ENCODE measurements around the gene NHERF2. TPM values are rescaled to one million over a fixed set of nuclear protein-coding genes. Genes with fewer than 3 reads are reported as not detected.

NHERF2 gene
- total RNA-seq, 1 experiment from 2014 or later = 104 TPM

DNA sequence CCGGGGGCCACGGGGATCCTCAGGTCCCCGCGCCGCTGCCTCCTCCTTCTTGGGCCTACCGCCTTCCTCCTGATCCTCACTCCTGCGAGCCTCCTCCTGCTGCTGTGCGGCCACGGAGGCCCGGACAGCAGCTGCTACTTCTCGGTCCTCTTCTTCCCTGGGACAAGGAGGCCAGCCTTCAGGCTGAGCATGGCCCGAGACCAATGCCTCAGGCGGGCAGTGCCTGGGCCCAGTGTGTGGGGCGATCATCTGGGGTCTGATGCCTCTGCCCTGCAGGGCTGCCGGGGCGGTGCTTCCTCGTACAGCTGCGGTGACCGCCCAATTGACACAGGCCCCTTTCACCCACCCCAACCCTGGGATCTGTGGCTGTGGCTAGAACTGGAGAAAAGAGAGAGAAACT lies 25.7 kb upstream of the NHERF2 start:
- TF ChIP-seq, protein P1, sequence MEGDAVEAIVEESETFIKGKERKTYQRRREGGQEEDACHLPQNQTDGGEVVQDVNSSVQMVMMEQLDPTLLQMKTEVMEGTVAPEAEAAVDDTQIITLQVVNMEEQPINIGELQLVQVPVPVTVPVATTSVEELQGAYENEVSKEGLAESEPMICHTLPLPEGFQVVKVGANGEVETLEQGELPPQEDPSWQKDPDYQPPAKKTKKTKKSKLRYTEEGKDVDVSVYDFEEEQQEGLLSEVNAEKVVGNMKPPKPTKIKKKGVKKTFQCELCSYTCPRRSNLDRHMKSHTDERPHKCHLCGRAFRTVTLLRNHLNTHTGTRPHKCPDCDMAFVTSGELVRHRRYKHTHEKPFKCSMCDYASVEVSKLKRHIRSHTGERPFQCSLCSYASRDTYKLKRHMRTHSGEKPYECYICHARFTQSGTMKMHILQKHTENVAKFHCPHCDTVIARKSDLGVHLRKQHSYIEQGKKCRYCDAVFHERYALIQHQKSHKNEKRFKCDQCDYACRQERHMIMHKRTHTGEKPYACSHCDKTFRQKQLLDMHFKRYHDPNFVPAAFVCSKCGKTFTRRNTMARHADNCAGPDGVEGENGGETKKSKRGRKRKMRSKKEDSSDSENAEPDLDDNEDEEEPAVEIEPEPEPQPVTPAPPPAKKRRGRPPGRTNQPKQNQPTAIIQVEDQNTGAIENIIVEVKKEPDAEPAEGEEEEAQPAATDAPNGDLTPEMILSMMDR (conservative IDR thresholded peaks at IDR 0.05) = no peak
- no TSS peak for BruUV-seq (replicated peaks)
- POLR2A ChIA-PET (ENCODE audit: unreplicated experiment) = no interaction called here
- Histone ChIP-seq H3K4me1 (replicated peaks; ENCODE audit: insufficient read depth) (peaks cover 1% of the 10 kb centered on the region; the same call in 1 of the 2 replicates), H3K9me2 (ENCODE audit: insufficient read depth) (no peaks in the 10 kb centered on the region), H3K79me2 (ENCODE audit: low read depth) (peaks cover 27% of the 10 kb centered on the region), H3K27ac (no peak overlapping the region), H3K9me3 (ENCODE audit: insufficient read depth, low read depth) (no peaks in the 10 kb centered on the region), H3K36me3 (ENCODE audit: low read depth) (0 out of 2 replicates have a peak, but pooled peaks cover 5% of the 10 kb centered on the region), H4K20me1 (ENCODE audit: insufficient read depth) (peaks cover 31% of the 10 kb centered on the region), H3K4me2 (no peak overlapping the region), H3F3A (ENCODE audit: insufficient read depth, low read depth) (peaks cover 8% of the 10 kb centered on the region; the same call in 1 of the 2 replicates), H3K27me3 (ENCODE audit: insufficient read depth, low read depth) (no peaks in the 10 kb centered on the region), H2AFZ (no peak overlapping the region), H3K4me3 (no peak overlapping the region)
- DNase-seq = no peak
- intact Hi-C loops (cut with micrococcal nuclease; ENCODE audit: unreplicated experiment) = loop anchor here (10.0 kb wide), 1 partner anchor 254 kb away; the partner anchor contains the start of gene ECI1
- CTCF ChIA-PET = no interaction called here

GRCh38 chr16:2001456-2002355 lies 25.0 kb upstream of the NHERF2 start:
- BruUV-seq (replicated peaks) = no TSS peak
- Histone ChIP-seq H3K4me1 (replicated peaks; ENCODE audit: insufficient read depth) (no peaks in the 10 kb centered on the region), H3K27ac (no peak overlapping the region), H3K9me3 (ENCODE audit: insufficient read depth, low read depth) (no peaks in the 10 kb centered on the region), H2AFZ (no peak overlapping the region), H3F3A (ENCODE audit: insufficient read depth, low read depth) (peaks cover 1% of the 10 kb centered on the region; the same call in 1 of the 2 replicates), H3K4me2 (no peak overlapping the region), H4K20me1 (ENCODE audit: insufficient read depth) (peaks cover 35% of the 10 kb centered on the region), H3K4me3 (no peak overlapping the region), H3K9me2 (ENCODE audit: insufficient read depth) (no peaks in the 10 kb centered on the region), H3K27me3 (ENCODE audit: insufficient read depth, low read depth) (no peaks in the 10 kb centered on the region), H3K36me3 (ENCODE audit: low read depth) (0 out of 2 replicates have a peak, but pooled peaks cover 5% of the 10 kb centered on the region), H3K79me2 (ENCODE audit: low read depth) (peaks cover 34% of the 10 kb centered on the region)
- no peak for DNase-seq
- CTCF ChIA-PET = no interaction called here
- intact Hi-C loops (cut with micrococcal nuclease; ENCODE audit: unreplicated experiment) = loop anchor here (10.0 kb wide), 1 partner anchor 253 kb away; the partner anchor contains the start of gene ECI1
- TF ChIP-seq EZH2 (IDR thresholded peaks at IDR 0.05; ENCODE audit: low read depth) = no peak
- TF ChIP-seq, protein P1 (conservative IDR thresholded peaks at IDR 0.05) = no peak
- POLR2A ChIA-PET (ENCODE audit: unreplicated experiment) = no interaction called here

- Histone ChIP-seq H3K4me1 (replicated peaks; ENCODE audit: insufficient read depth) (peaks cover 4% of the 10 kb centered on the region), H3K79me2 (ENCODE audit: low read depth) (peaks cover 43% of the 10 kb centered on the region), H4K20me1 (ENCODE audit: insufficient read depth) (peaks cover 39% of the 10 kb centered on the region), H3K36me3 (ENCODE audit: low read depth) (0 out of 2 replicates have a peak, but pooled peaks cover 5% of the 10 kb centered on the region), H3K27me3 (ENCODE audit: insufficient read depth, low read depth) (no peaks in the 10 kb centered on the region), H3K9me2 (ENCODE audit: insufficient read depth) (no peaks in the 10 kb centered on the region), H3K27ac (no peak overlapping the region), H3K4me2 (no peak overlapping the region), H2AFZ (no peak overlapping the region), H3K4me3 (no peak overlapping the region), H3K9me3 (ENCODE audit: insufficient read depth, low read depth) (no peaks in the 10 kb centered on the region), H3F3A (ENCODE audit: insufficient read depth, low read depth) (no peaks in the 10 kb centered on the region)
- TF ChIP-seq EZH2 (IDR thresholded peaks at IDR 0.05; ENCODE audit: low read depth) = no peak
- TF ChIP-seq, protein P1 (conservative IDR thresholded peaks at IDR 0.05) = no peak
- BruUV-seq (replicated peaks) = no TSS peak
- no peak for DNase-seq
- POLR2A ChIA-PET (ENCODE audit: unreplicated experiment) = no interaction called here
- intact Hi-C loops (cut with micrococcal nuclease; ENCODE audit: unreplicated experiment) = loop anchor here (10.0 kb wide), 1 partner anchor 252 kb away; the partner anchor contains the start of gene ECI1
- CTCF ChIA-PET = interaction anchor here (0.5 kb wide), 2 partner anchors 12 to 218 kb away, joined by 4 to 6 read pairs; no protein-coding TSS in a partner anchor
Measured at GRCh38 chr16:2002406-2003230, 24.1 kb upstream of the NHERF2 start.

Data from PC-9 (cell line).